T-helper 1 cell treated with Interleukin-12 subunit alpha and Interleukin-12 subunit beta and Interleukin-4 antibody, amounts not matched to agents 30 ng/mL and 1 ng/mL, for 36 hours (primary cell): ENCODE measurements around the gene HUS1. TPM values are rescaled to one million over a fixed set of nuclear protein-coding genes. Genes with fewer than 3 reads are reported as not detected.

Experiments
- intact Hi-C: fragments of 100-400 bp; cut with micrococcal nuclease; formaldehyde crosslinking; loops from one replicate; pipeline ENCODE4 v1.15.1; 2024
- total RNA-seq: library from RNA; stranded (reverse); gene quantifications from 2 replicates; pipeline ENCODE4 v1.2.3, GENCODE V29; 2022

Gene HUS1
- total RNA-seq, 1 donor from 2014 or later: 38.8 TPM

GRCh38 chr7:47945261-47946015 lies 34.0 kb downstream of the HUS1 start:
- intact Hi-C loops: loop anchor here (1.0 to 10.0 kb wide), 6 partner anchors 24 to 679 kb away; no protein-coding TSS in a partner anchor

DNA sequence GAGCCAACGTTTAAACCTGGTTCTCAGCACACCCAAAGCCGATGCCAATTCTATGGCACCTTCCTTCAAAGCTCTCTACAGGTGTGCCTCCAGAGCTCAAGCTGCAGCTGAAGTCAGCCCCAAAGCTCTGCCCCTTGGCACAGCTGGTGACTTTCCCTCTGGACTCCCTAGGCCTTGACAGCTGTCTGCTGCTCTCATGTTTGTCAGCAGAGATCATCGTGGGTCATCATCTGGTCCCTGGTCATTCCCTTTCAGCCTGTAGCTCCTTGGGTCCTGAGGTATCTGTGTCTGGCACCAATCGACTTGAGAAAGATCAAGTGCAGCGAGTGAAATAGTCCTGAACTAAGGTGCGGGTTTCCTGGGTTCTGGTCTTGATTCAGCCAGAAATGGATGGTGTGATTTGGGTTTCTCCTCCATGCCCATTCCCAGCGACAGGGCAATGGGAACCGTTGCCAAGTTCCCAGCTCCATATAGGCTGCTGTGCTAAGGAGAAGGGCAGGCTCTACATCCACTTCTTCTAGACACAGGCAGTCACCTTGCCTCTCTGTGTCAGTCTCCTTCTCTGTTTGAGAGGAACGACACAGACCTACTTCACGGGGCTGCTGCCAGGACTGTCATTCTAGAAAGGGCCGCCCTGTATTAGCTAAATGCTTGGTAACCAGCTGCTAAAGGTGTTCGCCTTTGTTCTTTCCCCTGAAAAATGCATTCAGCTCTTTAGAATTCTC lies 34.7 kb downstream of the HUS1 start:
- intact Hi-C loops: loop anchor here (1.0 to 10.0 kb wide), 6 partner anchors 25 to 678 kb away; no protein-coding TSS in a partner anchor

DNA sequence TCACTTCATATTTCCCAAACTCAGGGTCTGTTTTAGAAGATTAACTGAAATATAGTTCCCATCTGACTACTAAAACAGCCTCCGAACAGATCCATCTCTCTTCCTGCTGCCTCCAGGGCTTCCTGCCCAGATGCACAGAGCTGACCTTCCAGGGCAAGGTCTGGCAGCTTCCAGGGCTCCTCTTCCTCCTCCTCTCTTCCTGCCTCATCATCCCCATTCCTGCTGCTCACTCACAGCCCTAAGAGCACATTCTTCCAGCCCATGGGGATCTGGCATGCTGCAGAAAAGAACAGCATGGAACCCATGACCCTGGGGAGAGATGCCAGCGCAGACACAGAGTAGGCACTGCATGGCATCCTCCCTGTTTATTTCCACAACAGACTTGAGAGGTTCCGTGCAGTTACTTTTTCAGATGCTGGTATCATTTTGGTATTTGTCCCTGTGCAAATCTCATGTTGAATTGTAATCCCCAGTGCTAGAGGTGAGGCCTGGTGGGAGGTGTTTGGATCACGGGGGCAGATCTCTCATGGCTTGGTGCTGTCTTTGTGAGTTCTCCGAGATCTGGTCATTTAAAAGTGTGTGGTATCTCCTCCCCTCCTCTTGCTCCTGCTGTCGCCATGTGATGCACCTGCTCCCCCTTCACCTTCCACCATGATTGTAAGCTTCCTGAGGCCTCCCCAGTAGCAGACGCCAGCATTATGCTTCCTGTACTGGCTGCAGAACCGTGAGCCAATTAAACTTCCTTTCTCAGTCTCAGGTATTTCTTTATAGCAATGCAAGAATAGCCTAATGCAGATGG lies 35.5 kb downstream of the HUS1 start:
- intact Hi-C loops: loop anchor here (10.0 kb wide), 1 partner anchor 441 kb away; no protein-coding TSS in a partner anchor

DNA sequence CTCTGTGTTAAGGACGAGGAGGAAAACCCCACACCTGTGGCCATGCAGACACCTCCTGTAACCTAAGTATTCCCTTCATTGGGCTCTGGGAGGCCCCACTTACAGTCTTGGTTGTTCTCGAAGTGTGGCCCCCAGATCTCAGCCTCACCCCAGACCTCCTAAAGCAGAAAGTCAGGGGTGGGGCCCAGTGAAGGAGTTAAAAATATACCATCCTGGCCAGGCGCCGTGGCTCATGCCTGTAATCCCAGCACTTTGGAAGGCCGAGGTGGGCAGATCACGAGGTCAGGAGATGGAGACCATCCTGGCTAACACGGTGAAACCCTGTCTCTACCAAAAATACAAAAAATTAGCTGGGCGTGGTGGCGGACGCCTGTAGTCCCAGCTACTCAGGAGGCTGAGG lies 36.8 kb downstream of the HUS1 start:
- intact Hi-C loops: loop anchor here (10.0 kb wide), 1 partner anchor 442 kb away; no protein-coding TSS in a partner anchor

DNA sequence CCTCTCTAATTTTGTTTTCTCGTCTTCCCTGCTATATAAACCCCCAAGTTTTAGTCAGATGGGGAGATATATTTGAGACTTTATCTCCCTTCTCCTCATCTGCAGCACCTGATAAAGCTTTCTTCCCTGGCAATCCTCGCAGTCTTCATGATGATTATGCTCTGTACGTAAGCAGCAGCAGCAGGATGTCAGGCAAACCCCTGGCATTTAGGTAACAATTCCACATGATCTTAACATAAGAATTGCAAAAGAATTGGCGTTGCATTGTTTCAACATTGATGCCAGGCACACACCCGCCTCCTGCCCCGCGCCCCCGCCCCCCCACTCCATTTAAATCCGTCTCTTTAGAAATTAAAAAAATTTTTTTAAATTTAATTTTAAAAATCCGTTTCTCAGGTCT lies 37.3 kb downstream of the HUS1 start:
- intact Hi-C loops: loop anchor here (10.0 kb wide), 1 partner anchor 443 kb away; no protein-coding TSS in a partner anchor

DNA sequence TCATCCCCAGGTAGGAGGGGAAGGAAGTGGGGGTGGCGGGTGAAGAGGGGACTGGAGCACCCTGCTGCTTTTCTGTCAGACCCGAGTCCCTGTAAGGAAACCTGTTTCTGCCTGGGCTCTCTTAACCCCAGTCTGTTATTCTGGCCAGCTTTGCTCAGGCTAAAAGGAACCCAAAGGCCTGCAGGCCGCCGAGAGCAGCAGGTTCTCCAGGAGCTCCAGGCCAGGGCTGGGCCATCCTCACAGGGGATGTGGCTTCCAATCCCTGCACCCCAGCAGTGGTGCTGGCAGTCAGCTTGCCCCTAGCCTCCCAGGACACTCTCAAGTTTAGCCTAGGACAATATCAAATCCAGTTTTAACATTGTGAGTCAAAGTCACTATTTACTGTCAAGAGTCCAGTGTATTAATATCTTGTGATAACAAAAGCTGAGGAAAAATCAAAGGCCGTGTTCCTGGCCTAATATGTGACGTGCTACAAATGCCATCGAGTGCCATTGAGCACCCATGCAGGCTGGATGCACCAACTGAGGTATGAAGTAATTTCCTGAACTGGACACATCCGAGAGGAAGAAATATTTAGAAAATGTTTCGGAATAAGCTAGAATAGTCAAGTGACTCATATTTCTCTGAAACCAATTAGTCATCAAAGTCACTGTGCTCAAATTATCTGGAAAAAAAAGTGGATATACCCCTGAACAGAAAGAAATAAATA lies 38.1 kb downstream of the HUS1 start:
- intact Hi-C loops: loop anchor here (10.0 kb wide), 1 partner anchor 444 kb away; no protein-coding TSS in a partner anchor

DNA sequence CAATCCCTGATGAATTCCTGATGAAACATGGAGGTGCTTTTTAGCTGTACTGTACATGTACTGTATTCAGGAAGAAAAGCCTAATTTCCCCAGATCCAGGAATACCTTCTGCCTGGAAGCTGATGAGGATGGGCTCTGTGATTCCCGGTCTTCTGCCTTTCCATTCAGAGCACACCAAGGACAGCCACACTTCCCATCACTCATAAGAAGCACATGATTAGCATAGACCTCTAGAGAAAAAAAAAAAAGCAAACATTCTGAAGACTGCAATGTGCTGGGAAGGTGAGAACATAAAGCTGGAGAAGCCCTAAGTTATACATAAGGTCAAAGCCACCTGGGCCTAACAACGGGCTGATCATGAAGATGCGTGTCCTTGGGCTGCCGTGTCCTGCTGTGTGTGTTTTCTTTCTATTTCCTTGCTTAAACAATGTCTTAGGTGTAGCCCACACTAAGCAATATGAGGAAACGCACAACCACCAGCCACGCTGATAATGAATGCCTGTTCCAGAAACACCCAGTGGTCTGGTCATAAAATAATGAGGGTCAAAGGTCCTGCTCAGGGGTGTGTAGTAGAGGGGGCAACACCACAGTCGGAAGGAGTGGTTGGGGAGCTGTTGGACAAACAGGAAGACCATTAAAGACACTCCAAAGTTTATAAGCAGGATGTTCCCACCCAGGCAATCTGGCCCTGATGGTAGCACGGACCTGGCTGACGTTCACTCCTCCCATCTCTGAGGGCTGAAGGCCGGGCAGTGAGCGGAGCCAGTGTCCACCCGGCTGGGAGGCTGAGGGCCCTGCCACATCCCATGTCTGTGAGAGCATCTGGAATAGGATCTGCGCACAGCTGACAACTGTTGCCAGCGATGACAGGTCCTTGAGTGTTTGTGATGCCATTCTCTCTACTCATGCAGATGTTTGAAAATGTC lies 39.1 kb downstream of the HUS1 start:
- intact Hi-C loops: loop anchor here (10.0 kb wide), 1 partner anchor 444 kb away; no protein-coding TSS in a partner anchor

- intact Hi-C loops: loop anchor here (10.0 kb wide), 1 partner anchor 445 kb away; no protein-coding TSS in a partner anchor
Measured at GRCh38 chr7:47939425-47940036, 39.9 kb downstream of the HUS1 start.

GRCh38 chr7:47938574-47939165 lies 40.7 kb downstream of the HUS1 start:
- intact Hi-C loops: no loop called here

DNA sequence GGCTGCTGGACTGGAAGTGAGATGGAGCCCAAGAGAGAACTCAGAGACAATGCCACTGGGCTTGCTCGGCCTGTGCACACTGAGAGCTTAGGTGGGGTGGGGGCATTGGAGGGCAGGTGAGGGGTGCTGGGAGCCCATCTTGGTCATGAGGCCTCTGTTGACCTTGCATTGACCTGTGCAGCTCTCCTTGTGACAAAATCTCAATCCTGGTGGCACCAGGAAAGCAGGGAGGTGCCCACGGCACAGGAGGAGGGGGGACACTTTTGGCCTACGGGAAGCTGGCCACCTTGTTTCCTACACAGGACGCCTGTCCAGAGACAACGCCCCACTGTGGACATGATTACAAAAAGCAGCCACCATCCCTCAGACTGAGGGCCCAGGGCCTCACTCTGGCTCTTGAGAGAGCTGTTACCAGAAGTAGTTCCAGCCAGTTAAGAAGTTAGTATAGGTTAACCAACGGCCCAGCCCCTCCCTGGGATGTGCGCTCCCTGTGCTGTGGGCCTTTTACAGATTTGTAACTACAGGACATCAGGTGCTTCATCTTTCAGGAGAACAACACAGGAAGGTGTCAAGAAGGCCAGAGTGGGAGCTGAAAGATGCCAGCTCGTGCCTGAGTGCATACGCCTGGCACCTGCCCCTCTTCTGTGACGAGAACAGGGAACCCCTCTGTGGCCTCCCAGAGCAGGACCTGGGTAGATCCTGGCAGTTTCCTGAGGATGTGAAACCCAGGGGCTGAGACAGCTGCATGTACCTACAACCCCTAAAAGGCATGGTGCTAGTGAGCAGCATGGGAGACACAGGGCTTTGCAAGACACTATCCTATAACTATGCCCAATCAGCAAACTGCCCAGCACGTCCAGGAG lies 41.5 kb downstream of the HUS1 start:
- intact Hi-C loops: no loop called here

DNA sequence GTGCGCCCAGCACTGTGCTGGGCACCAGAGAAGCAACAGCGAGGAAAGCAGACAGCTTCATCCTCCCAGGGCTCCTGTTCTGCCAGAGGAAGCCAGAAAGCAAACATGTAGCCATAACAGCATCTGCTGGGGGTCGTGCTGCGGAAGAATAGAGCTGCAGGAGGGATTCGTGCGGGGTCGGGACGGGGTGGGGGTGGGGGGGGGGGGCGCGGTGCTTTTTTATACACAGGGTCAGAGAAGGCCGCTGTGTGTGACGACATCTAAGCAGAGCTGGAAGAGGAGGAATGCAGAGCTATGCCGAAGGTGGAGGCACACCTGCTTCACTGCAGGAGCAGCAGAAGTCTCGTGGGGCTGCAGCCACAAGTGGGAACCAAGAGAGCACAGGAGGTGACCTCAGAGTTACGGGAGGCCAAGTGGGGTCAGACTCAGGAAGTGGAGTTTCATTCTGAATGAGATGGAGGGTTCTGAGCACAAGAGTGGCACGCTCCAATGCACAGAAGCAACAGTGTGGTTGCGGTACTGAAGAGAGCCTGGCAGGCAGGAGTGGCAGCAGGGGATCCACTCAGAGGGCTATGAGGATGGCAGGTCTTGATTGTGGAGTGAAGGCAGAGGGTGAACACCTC lies 42.2 kb downstream of the HUS1 start:
- intact Hi-C loops: no loop called here

- intact Hi-C loops: no loop called here
Measured at GRCh38 chr7:47936323-47936722, 43.1 kb downstream of the HUS1 start.

DNA sequence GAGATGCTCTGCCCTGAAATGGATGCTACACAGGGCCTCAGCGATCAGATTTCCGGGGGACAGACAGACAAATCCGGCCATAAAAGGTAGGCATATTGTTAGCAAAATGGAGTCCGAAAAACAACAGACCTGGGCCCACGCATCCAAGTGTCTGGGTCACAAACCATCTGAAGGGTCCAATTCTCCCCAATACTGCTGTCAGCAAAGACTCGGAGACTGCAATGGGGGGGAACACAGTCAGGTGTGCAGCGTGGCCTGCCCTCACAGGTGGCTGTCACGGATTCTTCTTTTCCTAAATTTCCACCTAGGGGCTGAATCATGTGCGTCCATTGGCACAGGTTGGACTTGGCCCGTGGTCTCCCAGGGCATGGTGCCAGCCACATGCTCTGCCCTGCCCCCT lies 44.1 kb downstream of the HUS1 start:
- intact Hi-C loops: no loop called here

DNA sequence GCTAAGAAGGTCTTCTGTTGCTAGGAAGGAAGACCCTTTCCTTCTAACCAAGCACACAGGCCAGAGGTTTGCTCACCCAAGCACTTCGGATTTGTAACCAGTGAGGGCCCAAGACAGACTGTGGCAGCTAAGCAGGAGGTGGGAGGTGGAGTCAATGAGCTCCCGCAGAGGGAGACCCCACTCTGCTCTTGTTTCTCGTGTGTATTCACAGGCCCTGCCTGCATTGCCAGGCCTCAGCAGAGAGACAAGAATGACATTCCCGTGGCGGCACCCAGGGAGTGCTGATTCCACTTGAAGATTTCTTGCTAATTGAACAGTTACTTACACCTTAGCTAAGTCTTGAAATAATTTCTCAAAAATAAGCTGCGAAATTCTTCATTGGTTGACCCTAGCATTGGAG lies 44.6 kb downstream of the HUS1 start:
- intact Hi-C loops: no loop called here

- intact Hi-C loops: no loop called here
Measured at GRCh38 chr7:47933215-47933614, 46.2 kb downstream of the HUS1 start.

GRCh38 chr7:47932466-47933037 lies 46.9 kb downstream of the HUS1 start:
- intact Hi-C loops: no loop called here

DNA sequence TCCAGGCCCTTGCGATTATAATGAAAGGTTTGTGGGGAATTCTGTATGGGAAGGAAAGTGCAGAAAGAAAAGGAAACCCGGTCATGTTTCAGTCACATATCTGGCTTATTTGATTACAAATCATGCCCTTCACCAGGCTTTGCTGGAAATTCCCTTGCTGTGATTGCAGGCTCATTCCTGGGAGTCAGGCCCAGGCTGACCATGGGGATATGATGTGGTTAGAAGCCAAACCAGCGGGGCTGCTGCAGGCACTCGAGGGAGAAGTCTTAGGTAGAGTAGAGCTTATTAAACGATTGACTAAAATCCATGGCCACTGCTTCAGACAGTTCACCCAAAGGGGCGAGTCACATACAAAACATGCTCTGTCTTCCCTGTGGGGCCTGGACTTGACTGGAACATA lies 47.4 kb downstream of the HUS1 start:
- intact Hi-C loops: no loop called here
